Right lobe of liver (tissue), 4 donors: ENCODE results near the gene SPOCD1.

Source experiments
- POLR2A ChIP-seq: fragments of 450-650 bp; IDR thresholded peaks from one replicate; pipeline ENCODE4 v1.6.1; 2017; ENCODE audit warnings: antibody characterized with exemption, mild to moderate bottlenecking
- TF ChIP-seq, protein P1 (sequence below), 4 donors: fragments of 200-600 bp in 3 of 4; fragments of 450-650 bp in 1 of 4; IDR thresholded peaks; one replicate each; pipeline versions ENCODE4 v1.5.1 to v1.8.0; 2016 to 2022; ENCODE audit warnings: antibody characterized with exemption in 4 of 4, mild to moderate bottlenecking in 2 of 4
- donor health status: DM: no; HTN: no; CAD: no.
- donor health status: DM: no; HTN: no; CAD: no.
- donor health status: DM: no; HTN: yes; CAD: no.

GRCh38 chr1:31843506-31843905, 27.7 kb upstream of the SPOCD1 start:
- TF ChIP-seq, protein P1, sequence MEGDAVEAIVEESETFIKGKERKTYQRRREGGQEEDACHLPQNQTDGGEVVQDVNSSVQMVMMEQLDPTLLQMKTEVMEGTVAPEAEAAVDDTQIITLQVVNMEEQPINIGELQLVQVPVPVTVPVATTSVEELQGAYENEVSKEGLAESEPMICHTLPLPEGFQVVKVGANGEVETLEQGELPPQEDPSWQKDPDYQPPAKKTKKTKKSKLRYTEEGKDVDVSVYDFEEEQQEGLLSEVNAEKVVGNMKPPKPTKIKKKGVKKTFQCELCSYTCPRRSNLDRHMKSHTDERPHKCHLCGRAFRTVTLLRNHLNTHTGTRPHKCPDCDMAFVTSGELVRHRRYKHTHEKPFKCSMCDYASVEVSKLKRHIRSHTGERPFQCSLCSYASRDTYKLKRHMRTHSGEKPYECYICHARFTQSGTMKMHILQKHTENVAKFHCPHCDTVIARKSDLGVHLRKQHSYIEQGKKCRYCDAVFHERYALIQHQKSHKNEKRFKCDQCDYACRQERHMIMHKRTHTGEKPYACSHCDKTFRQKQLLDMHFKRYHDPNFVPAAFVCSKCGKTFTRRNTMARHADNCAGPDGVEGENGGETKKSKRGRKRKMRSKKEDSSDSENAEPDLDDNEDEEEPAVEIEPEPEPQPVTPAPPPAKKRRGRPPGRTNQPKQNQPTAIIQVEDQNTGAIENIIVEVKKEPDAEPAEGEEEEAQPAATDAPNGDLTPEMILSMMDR (IDR thresholded peaks at IDR 0.05), result no peak
- no peak for TF ChIP-seq POLR2A
